H9 (cell line): ENCODE measurements around the gene HADH. TPM values are rescaled to one million over a fixed set of nuclear protein-coding genes. Genes with fewer than 3 reads are reported as not detected.

Source experiments
- DNase-seq: peaks from one replicate; pipeline ENCODE4 v3.0.0-alpha.2; 2017
- H2AFZ ChIP-seq: one replicate; pipeline ENCODE4 v1.6.1; 2013; ENCODE audit warnings: mild to moderate bottlenecking, low read length, control low read depth, moderate library complexity
- H2AK5ac ChIP-seq: 2 replicates; pipeline ENCODE4 v1.6.1; 2013; ENCODE audit warnings: low read length, control low read depth, mixed read lengths; ENCODE audit not compliant: insufficient read length
- H2BK120ac ChIP-seq: one replicate; pipeline ENCODE4 v1.6.1; 2013; ENCODE audit warnings: low read depth, mild to moderate bottlenecking, low read length, control low read depth, inconsistent platforms; ENCODE audit not compliant: poor library complexity, severe bottlenecking
- H2BK12ac ChIP-seq: 2 replicates; pipeline ENCODE4 v1.6.1; 2013; ENCODE audit warnings: low read length, control low read depth, mixed read lengths, low read depth; ENCODE audit not compliant: insufficient read length
- H2BK15ac ChIP-seq: 2 replicates; pipeline ENCODE4 v1.6.1; 2013; ENCODE audit warnings: low read depth, low read length, control low read depth
- H2BK20ac ChIP-seq: one replicate; pipeline ENCODE4 v1.6.1; 2013; ENCODE audit warnings: low read depth, mild to moderate bottlenecking, low read length, control low read depth, inconsistent platforms; ENCODE audit not compliant: poor library complexity, severe bottlenecking
- H2BK5ac ChIP-seq: 2 replicates; pipeline ENCODE4 v1.6.1; 2013; ENCODE audit warnings: low read length, control low read depth, mixed read lengths; ENCODE audit not compliant: insufficient read length
- H3K14ac ChIP-seq: 2 replicates; pipeline ENCODE4 v1.6.1; 2013; ENCODE audit warnings: low read length, control low read depth; ENCODE audit not compliant: insufficient read depth
- H3K18ac ChIP-seq: 2 replicates; pipeline ENCODE4 v1.6.1; 2013; ENCODE audit warnings: low read depth, mild to moderate bottlenecking, mixed read lengths, low read length, control low read depth; ENCODE audit not compliant: insufficient read length
- H3K23ac ChIP-seq: 2 replicates; pipeline ENCODE4 v1.6.1; 2013; ENCODE audit warnings: low read length, control low read depth, mixed read lengths, low read depth; ENCODE audit not compliant: insufficient read length
- H3K23me2 ChIP-seq: 2 replicates; pipeline ENCODE4 v1.6.1; 2013; ENCODE audit warnings: low read depth, mild to moderate bottlenecking, mixed read lengths, low read length, control low read depth; ENCODE audit not compliant: insufficient read length, poor library complexity, severe bottlenecking
- H3K27ac ChIP-seq: 2 replicates; pipeline ENCODE4 v1.5.1; 2013; ENCODE audit warnings: low read length, control low read depth, mixed read lengths, low read depth; ENCODE audit not compliant: insufficient read length
- H3K27me3 ChIP-seq: 2 replicates; pipeline ENCODE4 v1.6.1; 2013; ENCODE audit warnings: low read length, control low read depth, inconsistent platforms; ENCODE audit not compliant: insufficient read depth
- H3K4ac ChIP-seq: 2 replicates; pipeline ENCODE4 v1.6.1; 2013; ENCODE audit warnings: low read depth, mild to moderate bottlenecking, control low read depth, inconsistent platforms, low read length, moderate library complexity
- H3K4me1 ChIP-seq: 2 replicates; pipeline ENCODE4 v1.6.1; 2013; ENCODE audit warnings: low read length, control low read depth, inconsistent platforms; ENCODE audit not compliant: insufficient read depth
- H3K4me2 ChIP-seq: 2 replicates; pipeline ENCODE4 v1.6.1; 2013; ENCODE audit warnings: low read length, control low read depth, mixed read lengths; ENCODE audit not compliant: insufficient read length, insufficient read depth
- H3K56ac ChIP-seq: 2 replicates; pipeline ENCODE4 v1.6.1; 2013; ENCODE audit warnings: low read depth, mild to moderate bottlenecking, mixed read lengths, low read length, control low read depth; ENCODE audit not compliant: insufficient read length
- H3K79me1 ChIP-seq: 2 replicates; pipeline ENCODE4 v1.6.1; 2013; ENCODE audit warnings: low read depth, mild to moderate bottlenecking, moderate library complexity, low read length, control low read depth, inconsistent platforms; ENCODE audit not compliant: insufficient read depth, poor library complexity, severe bottlenecking
- H3K79me2 ChIP-seq: 2 replicates; pipeline ENCODE4 v1.6.1; 2013; ENCODE audit warnings: low read length, control low read depth, inconsistent platforms; ENCODE audit not compliant: insufficient read depth
- H3K9ac ChIP-seq: 2 replicates; pipeline ENCODE4 v1.6.1; 2013; ENCODE audit warnings: low read length, control low read depth, mixed read lengths; ENCODE audit not compliant: insufficient read length; ENCODE audit errors: extremely low read depth
- H3K9me3 ChIP-seq: one replicate; pipeline ENCODE4 v1.6.1; 2013; ENCODE audit warnings: low read depth, low read length, inconsistent platforms; ENCODE audit not compliant: control insufficient read depth
- H3T11ph ChIP-seq: one replicate; pipeline ENCODE4 v1.6.1; 2013; ENCODE audit warnings: mild to moderate bottlenecking, low read length, control low read depth, inconsistent platforms
- H4K20me1 ChIP-seq: one replicate; pipeline ENCODE4 v1.6.1; 2013; ENCODE audit not compliant: control insufficient read depth, insufficient read length, insufficient read depth
- H4K5ac ChIP-seq: 2 replicates; pipeline ENCODE4 v1.6.1; 2013; ENCODE audit warnings: low read depth, mild to moderate bottlenecking, mixed read lengths, low read length, control low read depth; ENCODE audit not compliant: insufficient read length
- H4K8ac ChIP-seq: replicated peaks from 2 replicates; pipeline ENCODE4 v1.6.1; 2013; ENCODE audit warnings: low read length, control low read depth, mixed read lengths, low read depth; ENCODE audit not compliant: insufficient read length
- H4K91ac ChIP-seq: 2 replicates; pipeline ENCODE4 v1.6.1; 2013; ENCODE audit warnings: low read depth, mild to moderate bottlenecking, moderate library complexity, mixed read lengths, low read length, control low read depth; ENCODE audit not compliant: insufficient read length
- H3K27ac Mint-ChIP-seq, 3 experiments: 2 replicates in 2 of 3; 3 replicates in 1 of 3; pipeline ENCODE4 v1.8.0; 2020 to 2021; ENCODE audit warnings: mixed read lengths in 3 of 3, mild to moderate bottlenecking in 1 of 3, moderate library complexity in 1 of 3
- H3K27me3 Mint-ChIP-seq: 2 replicates; pipeline ENCODE4 v1.8.0; 2021; ENCODE audit warnings: low read depth, mild to moderate bottlenecking, moderate library complexity, mixed read lengths
- H3K36me3 Mint-ChIP-seq, 3 experiments: 2 replicates in 2 of 3; 3 replicates in 1 of 3; pipeline ENCODE4 v1.8.0; 2020 to 2021; ENCODE audit warnings: low read depth in 3 of 3, mixed read lengths in 3 of 3; ENCODE audit not compliant: insufficient read depth in 1 of 3
- H3K4me1 Mint-ChIP-seq, 2 experiments: 2 replicates each; pipeline ENCODE4 v1.8.0; 2020; ENCODE audit warnings: mixed read lengths in 2 of 2
- H3K4me3 Mint-ChIP-seq, 2 experiments: 2 replicates in 1 of 2; 3 replicates in 1 of 2; pipeline ENCODE4 v1.8.0; 2020 to 2021; ENCODE audit warnings: mild to moderate bottlenecking in 2 of 2, mixed read lengths in 2 of 2, moderate library complexity in 1 of 2
- H3K9me3 Mint-ChIP-seq, 2 experiments: 2 replicates in 1 of 2; 3 replicates in 1 of 2; pipeline ENCODE4 v1.8.0; 2020; ENCODE audit warnings: mild to moderate bottlenecking in 2 of 2, mixed read lengths in 2 of 2, moderate library complexity in 1 of 2
- WGBS: extraction: QIAGEN DNeasy Blood & Tissue Kit; methylation state at CpG from one replicate; pipeline ENCODE4 v1.1.7; 2013; ENCODE audit warnings: missing lambda C conversion rate, low lambda C conversion rate, mixed read lengths; ENCODE audit not compliant: insufficient read length; ENCODE audit errors: extremely low coverage; 5-methylcytosine and 5-hydroxymethylcytosine counted together
- total RNA-seq: library from RNA; stranded (reverse); gene quantifications from 2 replicates; pipeline ENCODE4 v1.2.1, GENCODE V29; 2021
- TF ChIP-seq, protein P1 (sequence below): fragments of 200-600 bp; sonication (generic); conservative IDR thresholded peaks from 3 replicates; pipeline ENCODE4 v1.8.0; 2021; ENCODE audit warnings: antibody characterized with exemption, mild to moderate bottlenecking

The HADH gene
- total RNA-seq, 1 experiment from 2014 or later: 44.4 TPM

DNA sequence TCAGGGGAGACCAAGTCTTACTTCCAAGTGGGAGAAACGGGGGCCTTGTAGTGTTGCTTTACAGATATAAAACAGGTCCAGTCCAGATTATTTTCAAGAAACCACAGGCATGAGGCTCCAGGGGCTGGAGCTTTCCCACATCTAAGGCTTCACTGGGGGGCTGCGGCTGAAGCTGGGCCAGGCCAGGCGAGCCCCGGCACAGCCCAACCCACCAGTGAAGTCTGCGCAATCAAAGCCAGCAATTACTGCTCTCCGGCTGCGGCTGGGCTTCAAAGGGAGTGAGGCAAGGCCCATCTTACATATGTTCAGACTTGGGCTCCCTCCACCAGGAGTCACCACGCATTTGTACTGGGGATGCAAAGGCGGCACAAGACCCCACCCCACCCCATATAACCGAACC is 61.7 kb downstream of the HADH start:
- Histone ChIP-seq H3T11ph (no peak overlapping the region), H2BK120ac (no peak overlapping the region), H2AFZ (no peak overlapping the region), H4K5ac (no peak overlapping the region), H3K4ac (no peak overlapping the region), H3K79me2 (no peaks in the 10 kb centered on the region), H2AK5ac (no peak overlapping the region), H3K56ac (no peak overlapping the region), H3K4me1 (peaks cover 3% of the 10 kb centered on the region; the same call in 1 of the 2 replicates), H3K27ac (no peak overlapping the region), H3K9me3 (no peaks in the 10 kb centered on the region), H2BK12ac (no peak overlapping the region), H3K18ac (no peak overlapping the region), H4K91ac (no peak overlapping the region), H4K8ac (no peak overlapping the region), H4K20me1 (no peaks in the 10 kb centered on the region), H2BK5ac (no peak overlapping the region), H3K23ac (no peak overlapping the region), H3K14ac (no peak overlapping the region), H2BK20ac (no peak overlapping the region), H3K27me3 (no peaks in the 10 kb centered on the region; the same call in 1 of the 2 replicates), H3K4me2 (no peak overlapping the region), H2BK15ac (no peak overlapping the region), H3K9ac (no peak overlapping the region), H3K79me1 (no peaks in the 10 kb centered on the region), H3K23me2 (no peaks in the 10 kb centered on the region)
- TF ChIP-seq, protein P1, sequence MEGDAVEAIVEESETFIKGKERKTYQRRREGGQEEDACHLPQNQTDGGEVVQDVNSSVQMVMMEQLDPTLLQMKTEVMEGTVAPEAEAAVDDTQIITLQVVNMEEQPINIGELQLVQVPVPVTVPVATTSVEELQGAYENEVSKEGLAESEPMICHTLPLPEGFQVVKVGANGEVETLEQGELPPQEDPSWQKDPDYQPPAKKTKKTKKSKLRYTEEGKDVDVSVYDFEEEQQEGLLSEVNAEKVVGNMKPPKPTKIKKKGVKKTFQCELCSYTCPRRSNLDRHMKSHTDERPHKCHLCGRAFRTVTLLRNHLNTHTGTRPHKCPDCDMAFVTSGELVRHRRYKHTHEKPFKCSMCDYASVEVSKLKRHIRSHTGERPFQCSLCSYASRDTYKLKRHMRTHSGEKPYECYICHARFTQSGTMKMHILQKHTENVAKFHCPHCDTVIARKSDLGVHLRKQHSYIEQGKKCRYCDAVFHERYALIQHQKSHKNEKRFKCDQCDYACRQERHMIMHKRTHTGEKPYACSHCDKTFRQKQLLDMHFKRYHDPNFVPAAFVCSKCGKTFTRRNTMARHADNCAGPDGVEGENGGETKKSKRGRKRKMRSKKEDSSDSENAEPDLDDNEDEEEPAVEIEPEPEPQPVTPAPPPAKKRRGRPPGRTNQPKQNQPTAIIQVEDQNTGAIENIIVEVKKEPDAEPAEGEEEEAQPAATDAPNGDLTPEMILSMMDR: no peak
- no peak for DNase-seq
- Mint-ChIP-seq H3K27me3 (peaks cover 47% of the 10 kb centered on the region), H3K4me1 (peaks cover 9 to 14% of the 10 kb centered on the region in 2 experiments), H3K9me3 (no peaks in the 10 kb centered on the region), H3K36me3 (no peaks in the 10 kb centered on the region; a peak in 1 of 7 replicates), H3K27ac (no peak overlapping the region), H3K4me3 (no peak overlapping the region)
- WGBS: no CpG with 5 or more reads among the region's 10 CpGs
